GM21528 (cell line): ENCODE measurements around the gene AFF1.

Source experiments
- ATAC-seq: cut with Tn5 transposase; IDR thresholded peaks from one replicate; pipeline ENCODE4 v1.9.1; 2021; ENCODE audit warnings: mild to moderate bottlenecking, moderate library complexity; ENCODE audit not compliant: unreplicated experiment, low FRiP score

The AFF1 gene

DNA sequence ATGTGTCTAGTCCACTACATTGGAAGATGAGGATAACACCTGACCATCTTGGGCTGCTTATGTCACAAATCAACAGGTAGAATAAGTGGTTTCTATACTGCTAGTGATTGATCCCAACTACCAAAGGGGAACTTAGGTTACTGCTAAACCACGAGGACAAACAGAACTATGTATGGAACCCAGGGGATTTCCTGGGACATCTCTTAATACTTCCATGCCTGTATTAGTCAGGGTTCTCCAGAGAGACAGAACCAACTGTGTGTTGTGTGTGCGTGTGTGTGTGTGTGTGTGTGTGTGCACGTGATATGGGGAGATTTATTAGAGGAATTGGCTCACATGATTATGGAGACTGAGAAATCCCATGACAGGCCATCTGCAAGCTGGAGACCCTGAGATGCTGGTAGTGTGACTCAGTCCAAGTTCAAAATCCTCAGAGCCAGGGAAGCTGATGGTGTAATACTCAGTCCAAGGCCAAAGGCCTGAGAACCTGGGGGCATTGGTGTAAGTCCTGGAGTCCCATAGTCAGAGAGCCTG lies 16.2 kb upstream of the AFF1 start:
- ATAC-seq = no peak

DNA sequence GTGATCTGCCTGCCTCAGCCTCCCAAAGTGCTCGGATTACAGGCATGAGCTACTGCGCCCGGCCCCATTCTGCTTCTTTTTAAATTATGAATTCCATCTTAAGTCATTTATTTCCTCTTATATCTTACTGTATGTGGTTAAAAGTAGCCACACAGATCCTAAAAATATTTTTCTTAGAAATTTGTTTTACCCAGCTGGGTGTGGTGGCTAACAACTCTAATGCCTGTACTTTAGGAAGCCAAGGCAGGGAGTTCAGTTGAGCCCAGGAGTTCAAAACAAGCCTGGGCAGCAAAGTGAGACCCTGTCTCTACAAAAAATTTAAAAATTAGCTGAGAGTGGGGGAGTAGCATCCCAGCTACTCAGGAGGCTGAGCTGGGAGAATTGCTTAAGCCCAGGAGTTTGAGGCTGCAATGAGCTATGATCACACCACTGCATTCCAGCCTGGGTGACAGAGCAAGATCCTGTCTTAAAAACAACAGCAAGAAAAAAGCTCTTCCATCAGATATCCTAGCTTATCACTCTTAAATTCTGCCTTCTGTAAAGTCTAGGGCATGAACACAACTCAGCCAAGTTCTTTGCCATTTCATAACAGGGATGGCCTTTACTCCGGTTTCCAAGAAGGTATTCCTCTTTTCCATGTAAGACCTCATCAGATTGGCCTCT lies 15.1 kb upstream of the AFF1 start:
- no peak for ATAC-seq

DNA sequence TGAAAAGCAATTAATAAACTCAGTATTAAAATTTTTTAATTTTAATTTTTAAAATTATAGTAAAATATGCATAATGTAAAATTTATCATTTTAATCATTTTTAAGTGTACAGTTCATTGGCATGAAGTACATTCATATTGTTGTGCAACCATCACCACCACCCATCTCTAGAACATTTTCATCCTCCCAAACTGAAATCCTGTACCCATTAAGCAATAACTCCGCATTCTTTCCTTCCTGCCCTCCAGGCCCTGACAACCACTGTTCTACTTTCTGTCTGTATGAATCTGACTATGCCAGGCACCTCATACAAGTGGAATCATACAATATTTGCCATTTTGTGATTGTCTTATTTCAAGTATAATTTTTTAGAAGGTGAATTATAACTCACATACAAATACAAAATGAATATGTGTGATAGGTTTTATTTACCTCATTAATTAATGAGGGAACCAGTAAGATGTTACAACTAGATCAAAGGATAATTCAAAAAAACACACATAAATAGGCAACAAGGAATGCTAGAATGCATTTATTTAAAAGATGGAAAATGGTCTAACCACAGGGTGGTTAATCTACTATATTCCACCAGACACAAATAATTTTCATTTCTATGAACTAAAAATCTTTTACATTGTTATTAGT lies 13.1 kb upstream of the AFF1 start:
- ATAC-seq = no peak

- no peak for ATAC-seq
Measured at GRCh38 chr4:86924811-86925210, 10.0 kb upstream of the AFF1 start.

- ATAC-seq = no peak
Measured at GRCh38 chr4:86926435-86927086, 8.2 kb upstream of the AFF1 start.

- no peak for ATAC-seq
Measured at GRCh38 chr4:86927843-86928395, 6.9 kb upstream of the AFF1 start.

DNA sequence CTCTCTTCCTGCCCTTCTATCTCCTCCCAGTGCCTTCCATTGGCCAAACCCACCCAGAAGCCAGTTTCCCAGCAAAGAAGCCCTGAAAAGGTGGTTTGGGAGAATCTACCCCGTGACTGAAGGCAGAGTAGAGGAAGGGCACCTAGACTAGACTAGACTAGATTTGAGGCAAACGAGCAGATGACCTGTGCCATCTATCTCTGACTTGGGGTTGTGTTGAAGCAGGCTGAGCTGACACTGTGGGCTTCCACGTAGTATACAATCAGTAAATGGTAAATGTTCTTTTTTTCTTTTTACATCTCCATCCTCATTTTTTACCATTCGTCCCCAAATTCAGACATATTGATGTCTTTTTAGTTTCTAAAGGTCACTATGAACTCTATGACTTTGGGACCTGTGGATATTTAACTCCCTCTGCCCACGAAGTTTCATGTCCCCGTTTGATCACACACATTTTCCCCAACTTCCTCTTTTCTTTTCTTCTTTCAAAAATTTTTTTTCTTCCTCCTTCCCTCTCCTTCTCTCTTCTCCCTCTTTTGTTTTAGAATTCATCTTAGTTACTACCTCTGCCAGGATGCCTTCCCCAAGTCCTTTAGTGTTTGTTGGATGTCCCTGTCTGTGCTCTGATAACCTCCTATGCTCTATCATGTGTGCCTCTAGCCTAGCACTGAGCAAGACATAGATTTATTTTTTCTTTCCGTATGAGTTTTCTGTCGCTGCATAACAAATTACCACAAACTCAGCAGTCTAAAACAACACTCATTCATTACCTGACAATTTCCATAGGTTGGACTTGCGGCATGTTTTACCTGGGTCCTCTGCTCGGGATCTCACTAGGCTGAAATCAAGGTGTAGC lies 6.2 kb upstream of the AFF1 start:
- ATAC-seq = no peak

DNA sequence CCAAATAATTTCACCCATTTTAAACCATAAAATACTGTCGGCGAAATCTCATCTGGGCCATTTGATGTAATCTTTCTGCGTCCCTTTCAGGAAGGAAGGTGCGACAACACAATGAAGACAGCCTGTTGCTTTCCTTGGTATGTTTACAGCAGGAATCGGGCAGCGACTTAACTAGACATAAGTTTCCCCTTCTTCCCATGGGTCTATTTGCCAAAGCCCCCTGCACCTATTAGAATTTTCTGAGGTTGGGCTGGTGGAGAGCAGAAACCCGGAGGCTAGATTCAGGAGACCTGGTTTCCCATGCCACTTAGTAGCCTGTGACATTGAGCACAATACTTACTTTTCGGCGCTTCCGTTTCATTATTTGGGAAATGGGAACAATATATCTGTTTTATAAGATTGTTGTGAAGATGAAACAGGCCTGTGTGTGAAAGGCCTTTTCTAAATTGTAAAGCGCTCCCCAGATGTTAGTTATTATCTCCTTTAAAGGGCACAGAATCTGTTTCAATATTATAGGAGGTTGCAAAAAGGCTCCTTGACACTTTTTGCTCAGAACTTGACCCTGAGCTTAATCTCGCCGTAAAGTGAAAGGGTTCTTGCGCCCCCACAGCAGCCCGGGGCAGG lies 552 bp upstream of the AFF1 start:
- ATAC-seq = no peak

GRCh38 chr4:86935566-86935852 lies 698 bp downstream of the AFF1 start:
- ATAC-seq = no peak

DNA sequence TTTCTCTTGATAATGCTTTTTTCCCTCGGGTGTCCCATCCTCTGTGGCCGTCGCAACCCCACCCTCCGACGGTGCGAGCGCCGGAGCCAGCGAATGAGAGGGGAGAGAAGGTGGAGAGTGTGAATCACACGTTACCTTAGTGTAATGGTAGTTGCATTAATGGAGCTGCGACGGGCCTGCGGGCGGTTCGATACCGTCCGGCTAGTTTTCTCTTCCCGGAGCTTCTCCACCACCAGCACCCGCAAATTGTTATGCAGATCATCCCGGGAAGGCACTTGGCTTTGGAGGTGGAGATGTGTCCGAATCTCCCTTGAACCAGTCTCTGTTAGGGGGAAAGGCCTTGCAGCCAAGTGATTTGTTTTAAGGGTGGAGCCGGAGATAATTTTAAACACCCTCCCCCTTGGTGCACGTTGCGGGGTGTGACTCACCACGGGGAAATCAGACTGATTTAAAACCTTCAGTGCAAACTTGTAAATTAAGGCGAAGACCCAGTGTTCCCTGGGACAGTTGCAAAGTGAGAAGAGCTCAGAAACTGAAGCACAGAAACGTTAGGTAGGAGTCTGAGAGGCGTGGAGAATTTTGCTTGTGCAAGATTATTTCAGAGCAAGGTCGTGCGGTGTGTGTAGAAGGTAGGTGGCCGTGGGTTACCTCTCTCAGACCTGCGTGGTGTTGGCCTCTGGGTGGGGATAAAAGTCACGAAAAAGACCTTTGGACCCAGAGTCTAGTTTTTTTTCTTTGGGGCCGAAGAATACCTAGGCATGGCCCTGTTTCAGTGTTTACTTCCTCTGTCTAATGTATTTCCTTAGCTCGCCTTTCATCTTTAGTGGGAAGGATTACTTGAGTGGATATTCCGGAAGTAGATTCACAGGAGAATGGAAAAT lies 1.3 kb downstream of the AFF1 start:
- ATAC-seq = peak; percentile 33

DNA sequence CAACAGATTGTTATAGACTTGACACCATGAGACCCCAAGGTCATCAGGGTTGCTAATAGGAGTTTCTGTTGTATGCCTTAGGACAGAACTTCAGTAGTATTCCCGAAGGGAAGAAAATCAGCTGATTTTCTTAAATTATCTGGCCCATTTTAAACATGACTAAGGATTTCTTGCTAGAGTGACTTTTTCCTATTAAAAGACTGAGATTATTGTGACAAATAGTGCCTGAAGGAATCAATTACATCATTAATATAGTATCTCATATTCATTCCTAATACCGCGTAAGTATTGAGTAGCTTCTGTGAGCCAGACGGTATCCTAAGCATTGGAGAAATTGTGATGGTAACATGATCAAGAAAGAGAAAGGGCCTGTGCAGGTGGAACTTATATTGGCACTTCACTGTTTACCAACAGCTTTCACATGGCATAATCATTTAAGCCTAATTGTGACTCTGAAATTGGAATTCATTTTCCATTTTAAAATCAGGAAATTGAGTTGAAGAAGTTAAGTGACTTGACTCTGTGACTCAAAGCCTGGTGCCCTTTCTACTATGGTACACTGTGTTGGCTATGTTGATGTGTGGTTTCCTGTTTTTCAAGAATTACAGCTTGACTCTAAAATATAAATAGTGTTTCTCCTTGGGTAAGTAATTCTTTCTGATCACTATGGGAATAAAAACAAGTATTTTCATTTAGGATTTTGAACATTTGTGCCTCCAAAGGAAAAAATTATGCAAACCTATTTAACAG lies 4.1 kb downstream of the AFF1 start:
- ATAC-seq = no peak

DNA sequence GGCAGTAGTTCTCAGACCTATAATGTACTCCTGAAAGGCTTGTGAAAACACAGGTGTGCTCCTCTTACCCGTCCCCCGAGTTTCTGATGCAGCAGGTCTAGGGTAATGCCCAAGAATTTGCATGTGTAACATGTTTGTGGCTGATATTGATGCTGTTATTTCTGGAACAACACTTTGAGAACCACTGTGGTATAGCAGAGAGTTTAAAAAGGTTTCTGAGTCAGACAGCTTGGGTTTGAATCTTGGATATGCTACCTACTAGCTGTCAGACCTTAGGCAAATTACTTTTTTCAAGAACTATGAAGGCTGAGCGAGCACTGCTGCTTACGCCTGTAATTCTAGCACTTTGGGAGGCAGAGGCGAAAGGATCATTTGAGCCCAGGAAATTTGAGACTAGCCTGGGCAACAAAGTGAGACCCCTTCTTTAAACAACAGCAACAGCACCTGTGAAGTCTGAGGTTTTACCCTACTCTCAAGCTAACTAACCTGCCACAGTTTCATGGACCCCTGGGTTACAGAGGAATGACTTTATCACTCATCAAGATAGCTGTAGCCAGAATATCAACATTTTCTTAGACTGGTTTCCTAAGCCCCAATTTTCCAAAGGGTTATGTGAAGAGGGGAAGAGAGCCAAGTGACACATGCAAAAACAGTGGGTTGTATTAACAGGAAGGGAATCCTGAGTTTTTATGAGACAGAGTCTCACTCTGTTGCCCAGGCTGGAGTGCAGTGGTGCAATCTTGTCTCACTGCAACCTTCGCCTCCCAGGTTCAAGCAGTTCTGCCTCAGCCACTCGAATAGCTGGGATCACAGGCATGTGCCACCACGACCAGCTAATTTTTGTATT lies 5.1 kb downstream of the AFF1 start:
- peak; percentile 65 for ATAC-seq

- ATAC-seq = no peak
Measured at GRCh38 chr4:86940920-86941460, 6.2 kb downstream of the AFF1 start.

- no peak for ATAC-seq
Measured at GRCh38 chr4:86942185-86942666, 7.4 kb downstream of the AFF1 start.

DNA sequence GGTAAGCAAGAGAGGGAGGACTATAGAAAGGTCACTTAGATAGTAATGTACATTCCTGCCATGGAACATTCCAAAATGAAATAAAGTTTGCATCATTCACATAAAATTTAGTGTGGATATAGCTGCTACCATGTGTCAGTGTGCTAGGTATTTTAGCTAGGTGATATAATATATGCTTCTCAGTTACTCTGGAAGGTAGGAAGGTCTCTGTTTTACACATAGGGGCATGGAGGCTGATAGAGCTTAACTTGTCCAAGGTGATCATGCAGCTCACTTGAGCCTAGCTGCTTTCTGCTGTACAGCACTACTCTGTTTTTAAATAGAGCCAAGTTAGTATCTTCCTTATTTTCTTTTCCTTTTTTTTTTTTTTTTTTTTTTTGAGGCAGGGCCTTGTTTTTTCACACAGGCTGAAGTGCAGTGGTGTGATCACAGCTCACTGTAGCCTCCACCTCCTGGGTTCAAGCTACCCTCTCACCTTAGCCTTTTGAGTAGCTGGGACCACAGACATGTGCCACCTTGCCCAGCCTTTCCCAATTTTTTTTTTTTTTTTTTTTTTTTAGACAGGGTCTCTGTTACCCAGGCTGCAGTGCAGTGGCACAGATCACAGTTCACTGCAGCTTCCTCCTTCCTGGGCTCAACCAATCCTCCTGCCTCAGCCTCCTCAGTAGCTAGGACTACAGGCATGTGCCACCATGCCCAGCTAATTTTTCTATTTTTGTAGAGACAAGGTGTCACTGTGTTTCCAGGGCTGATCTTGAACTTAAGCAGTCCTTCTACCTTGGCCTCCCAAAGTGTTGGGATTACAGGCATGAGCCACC lies 10.4 kb downstream of the AFF1 start:
- no peak for ATAC-seq

GRCh38 chr4:86946868-86947500 lies 12.2 kb downstream of the AFF1 start:
- no peak for ATAC-seq
